Right lobe of liver (tissue), 6 donors: Measurements from ENCODE around the gene AIF1. TPM values are rescaled to one million over a fixed set of nuclear protein-coding genes. Genes with fewer than 3 reads are reported as not detected.

ENCODE experiments used
- ATAC-seq, 4 donors: fragments of 200-7000 bp; cut with Tn5 transposase; one replicate each; pipeline ENCODE4 v1.9.1; 2020; ENCODE audit warnings: mild to moderate bottlenecking in 4 of 4, moderate library complexity in 4 of 4
- DNase-seq, 3 donors: peaks; one replicate each; pipeline ENCODE4 v3.0.0-alpha.2; 2020
- H3K27ac ChIP-seq, 3 donors: fragments of 200-600 bp; one replicate each; pipeline ENCODE4 v1.8.0; 2022
- H3K27me3 ChIP-seq, 2 donors: fragments of 200-600 bp; one replicate each; pipeline ENCODE4 v1.8.0; 2022
- H3K36me3 ChIP-seq, 4 donors: fragments of 200-600 bp; sonication (generic) in 1 of 4; one replicate each; pipeline versions ENCODE4 v1.5.1 to v1.8.0; 2017 to 2022; ENCODE audit warnings: control low read depth in 1 of 4
- H3K4me1 ChIP-seq, 4 donors: fragments of 200-600 bp; sonication (generic) in 1 of 4; one replicate each; pipeline versions ENCODE4 v1.5.1 to v1.8.0; 2017 to 2022; ENCODE audit warnings: control low read depth in 1 of 4
- H3K4me3 ChIP-seq, 3 donors: fragments of 200-600 bp; one replicate each; pipeline ENCODE4 v1.8.0; 2022
- H3K9me3 ChIP-seq, 4 donors: fragments of 200-600 bp; sonication (generic) in 1 of 4; one replicate each; pipeline versions ENCODE4 v1.5.1 to v1.8.0; 2017 to 2022; ENCODE audit warnings: control low read depth in 1 of 4
- POLR2A ChIP-seq: fragments of 450-650 bp; IDR thresholded peaks from one replicate; pipeline ENCODE4 v1.6.1; 2017; ENCODE audit warnings: antibody characterized with exemption, mild to moderate bottlenecking
- WGBS: methylation state at CpG from one replicate; pipeline ENCODE4 v1.1.6; 2018; ENCODE audit warnings: low coverage, low lambda C conversion rate; ENCODE audit not compliant: insufficient coverage; ENCODE audit errors: missing lambda C conversion rate; 5-methylcytosine and 5-hydroxymethylcytosine counted together
- intact Hi-C, 2 donors: fragments of 100-400 bp; cut with DNase I; formaldehyde crosslinking; loops; one replicate each; pipeline versions ENCODE4 v1.11.2 to v1.14.1; 2022
- total RNA-seq, 6 experiments: library from RNA; depleted of rRNA in 2 of 6; stranded (reverse); fragments of >200 nt in 2 of 6; fragmentation: NEBNext Ultra II Directional in 3 of 6; extraction: Animal tissue kit (Norgen Biotek cat#: 25700) in 3 of 6; gene quantifications; one replicate each; pipeline versions ENCODE4 v1.1.0 to v1.2.4, GENCODE V29; 2016 to 2023
- TF ChIP-seq, protein P1 (sequence below), 4 donors: fragments of 200-600 bp in 3 of 4; fragments of 450-650 bp in 1 of 4; IDR thresholded peaks; one replicate each; pipeline versions ENCODE4 v1.5.1 to v1.8.0; 2016 to 2022; ENCODE audit warnings: antibody characterized with exemption in 4 of 4, mild to moderate bottlenecking in 2 of 4
- donor health status: DM: no; HTN: yes; CAD: no.
- donor health status: DM: no; HTN: no; CAD: no.
- donor health status: DM: no; HTN: no; CAD: no.
- donor health status: DM: no; HTN: yes; CAD: no.
- donor health status: DM: no; HTN: yes; CAD: no.

AIF1 gene
- total RNA-seq, 6 experiments from 2014 or later = 6.7 to 28.5 (median 13.0) TPM

DNA sequence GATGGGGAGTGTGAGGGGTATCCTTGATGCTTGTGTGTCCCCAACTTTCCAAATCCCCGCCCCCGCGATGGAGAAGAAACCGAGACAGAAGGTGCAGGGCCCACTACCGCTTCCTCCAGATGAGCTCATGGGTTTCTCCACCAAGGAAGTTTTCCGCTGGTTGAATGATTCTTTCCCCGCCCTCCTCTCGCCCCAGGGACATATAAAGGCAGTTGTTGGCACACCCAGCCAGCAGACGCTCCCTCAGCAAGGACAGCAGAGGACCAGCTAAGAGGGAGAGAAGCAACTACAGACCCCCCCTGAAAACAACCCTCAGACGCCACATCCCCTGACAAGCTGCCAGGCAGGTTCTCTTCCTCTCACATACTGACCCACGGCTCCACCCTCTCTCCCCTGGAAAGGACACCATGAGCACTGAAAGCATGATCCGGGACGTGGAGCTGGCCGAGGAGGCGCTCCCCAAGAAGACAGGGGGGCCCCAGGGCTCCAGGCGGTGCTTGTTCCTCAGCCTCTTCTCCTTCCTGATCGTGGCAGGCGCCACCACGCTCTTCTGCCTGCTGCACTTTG, 39.6 kb upstream of the AIF1 start, which contains the start of gene TNF:
TNF (plus strand) TSS at position 231 of the 567 bp plus-strand sequence; CDS start at position 408, 177 bp downstream.
- no peaks in the 10 kb centered on the region for H3K27me3 ChIP-seq
- peak; percentile 40 to 66 (median 52) for ATAC-seq

GRCh38 chr6:31575952-31576685, 38.9 kb upstream of the AIF1 start:
- H3K27me3 ChIP-seq = no peaks in the 10 kb centered on the region
- H3K4me3 ChIP-seq = peak overlapping the region; percentile 11 to 32 (median 31)
- no peak overlapping the region for H3K27ac ChIP-seq
- WGBS = 45% methylated on average over 7 of the region's 8 CpGs
- no peaks in the 10 kb centered on the region for H3K4me1 ChIP-seq
- ATAC-seq (no peak), DNase-seq (no peak)
- no peaks in the 10 kb centered on the region for H3K36me3 ChIP-seq
- intact Hi-C loops = no loop called here
- no peak for TF ChIP-seq POLR2A
- TF ChIP-seq, protein P1, sequence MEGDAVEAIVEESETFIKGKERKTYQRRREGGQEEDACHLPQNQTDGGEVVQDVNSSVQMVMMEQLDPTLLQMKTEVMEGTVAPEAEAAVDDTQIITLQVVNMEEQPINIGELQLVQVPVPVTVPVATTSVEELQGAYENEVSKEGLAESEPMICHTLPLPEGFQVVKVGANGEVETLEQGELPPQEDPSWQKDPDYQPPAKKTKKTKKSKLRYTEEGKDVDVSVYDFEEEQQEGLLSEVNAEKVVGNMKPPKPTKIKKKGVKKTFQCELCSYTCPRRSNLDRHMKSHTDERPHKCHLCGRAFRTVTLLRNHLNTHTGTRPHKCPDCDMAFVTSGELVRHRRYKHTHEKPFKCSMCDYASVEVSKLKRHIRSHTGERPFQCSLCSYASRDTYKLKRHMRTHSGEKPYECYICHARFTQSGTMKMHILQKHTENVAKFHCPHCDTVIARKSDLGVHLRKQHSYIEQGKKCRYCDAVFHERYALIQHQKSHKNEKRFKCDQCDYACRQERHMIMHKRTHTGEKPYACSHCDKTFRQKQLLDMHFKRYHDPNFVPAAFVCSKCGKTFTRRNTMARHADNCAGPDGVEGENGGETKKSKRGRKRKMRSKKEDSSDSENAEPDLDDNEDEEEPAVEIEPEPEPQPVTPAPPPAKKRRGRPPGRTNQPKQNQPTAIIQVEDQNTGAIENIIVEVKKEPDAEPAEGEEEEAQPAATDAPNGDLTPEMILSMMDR (IDR thresholded peaks at IDR 0.05) = no peak
- H3K9me3 ChIP-seq = no peaks in the 10 kb centered on the region

More for the DNA sequence above, 39.6 kb upstream of the AIF1 start, which contains the start of gene TNF:
- Histone ChIP-seq H3K27ac (peak within 1 kb of the TSS in 1 of 3 donors; percentile 54), H3K9me3 (no peaks in the 10 kb centered on the region), H3K4me3 (peak within 1 kb of the TSS; percentile 11 to 32 (median 31)), H3K36me3 (no peaks in the 10 kb centered on the region), H3K4me1 (no peaks in the 10 kb centered on the region)
- peak in 2 of 3 donors; percentile 49 to 56 for DNase-seq
- WGBS = 41% methylated on average over 15 of the region's 19 CpGs
- intact Hi-C loops = no loop called here
- peak; percentile 71 for TF ChIP-seq POLR2A
- TF ChIP-seq, protein P1 (IDR thresholded peaks at IDR 0.05) = no peak

- no peaks in the 10 kb centered on the region for H3K27me3 ChIP-seq
- intact Hi-C loops = no loop called here
- no peak for TF ChIP-seq POLR2A
- TF ChIP-seq, protein P1 (IDR thresholded peaks at IDR 0.05) = no peak
- H3K4me1 ChIP-seq = no peaks in the 10 kb centered on the region
- WGBS = 65% methylated on average over 7 of the region's 19 CpGs
- no peak overlapping the region for H3K4me3 ChIP-seq
- ATAC-seq = no peak
- H3K27ac ChIP-seq = no peak overlapping the region
- peak in 1 of 3 donors; percentile 48 for DNase-seq
- H3K9me3 ChIP-seq = no peaks in the 10 kb centered on the region
- no peaks in the 10 kb centered on the region for H3K36me3 ChIP-seq
Measured at GRCh38 chr6:31576897-31577578, 38.0 kb upstream of the AIF1 start.

- TF ChIP-seq, protein P1 (IDR thresholded peaks at IDR 0.05) = no peak
- TF ChIP-seq POLR2A = no peak
- H3K4me3 ChIP-seq = no peak overlapping the region
Measured at GRCh38 chr6:31577579-31577966, 37.5 kb upstream of the AIF1 start.

More at GRCh38 chr6:31577579-31577966, 37.5 kb upstream of the AIF1 start:
- Histone ChIP-seq H3K36me3 (no peaks in the 10 kb centered on the region), H3K9me3 (no peaks in the 10 kb centered on the region), H3K27ac (no peak overlapping the region), H3K4me1 (no peaks in the 10 kb centered on the region), H3K27me3 (no peaks in the 10 kb centered on the region)
- 84% methylated on average over 3 of the region's 3 CpGs for WGBS
- ATAC-seq (no peak), DNase-seq (no peak)
- intact Hi-C loops = no loop called here
